ENCODE data around the gene HOXD9.

Gene HOXD9

GRCh38 chr2:176124947-176125771, 2.6 kb downstream of the HOXD9 start:
- DNase-seq, result no peak

- no peak for DNase-seq
These were observed 3.2 kb downstream of the HOXD9 start for GRCh38 chr2:176125772-176126054.

- DNase-seq, result peak; percentile 93
These were observed 4.6 kb downstream of the HOXD9 start for GRCh38 chr2:176126929-176127773.

- no peak for DNase-seq
These were observed 5.2 kb downstream of the HOXD9 start for GRCh38 chr2:176127774-176128072.

- DNase-seq, result peak; percentile 75
These were observed 5.9 kb downstream of the HOXD9 start for GRCh38 chr2:176128172-176128981.

- peak; percentile 84 for DNase-seq
These were observed 6.7 kb downstream of the HOXD9 start, which contains the start of gene HOXD8 for GRCh38 chr2:176128982-176129796. Gene HOXD8, plus strand, starts transcription at chr2:176129705. Its CDS starts 662 bp downstream, at chr2:176130367.

GRCh38 chr2:176129813-176130146, 7.3 kb downstream of the HOXD9 start:
- DNase-seq, result no peak

- peak; percentile 75 for DNase-seq
These were observed 7.8 kb downstream of the HOXD9 start for GRCh38 chr2:176130147-176130956.

- DNase-seq, result peak; percentile 71
These were observed 8.7 kb downstream of the HOXD9 start for GRCh38 chr2:176130957-176131847.

- no peak for DNase-seq
These were observed 9.3 kb downstream of the HOXD9 start for GRCh38 chr2:176131848-176132158.

GRCh38 chr2:176132205-176133171, 10.0 kb downstream of the HOXD9 start:
- peak; percentile 75 for DNase-seq

GRCh38 chr2:176133389-176133788, 10.9 kb downstream of the HOXD9 start:
- DNase-seq, result no peak

GRCh38 chr2:176134035-176134434, 11.5 kb downstream of the HOXD9 start:
- no peak for DNase-seq

GRCh38 chr2:176135035-176135440, 12.5 kb downstream of the HOXD9 start:
- DNase-seq, result no peak

- DNase-seq, result no peak
These were observed 14.1 kb downstream of the HOXD9 start for GRCh38 chr2:176136374-176137251.

- DNase-seq, result no peak
These were observed 14.7 kb downstream of the HOXD9 start for GRCh38 chr2:176137252-176137580.

- DNase-seq, result no peak
These were observed 15.4 kb downstream of the HOXD9 start for GRCh38 chr2:176137906-176138305.

GRCh38 chr2:176138526-176138922, 16.0 kb downstream of the HOXD9 start:
- DNase-seq, result no peak

Data from eye (tissue), 1 donor.